GM12878 (cell line): ENCODE results near the gene DPH6. TPM values are rescaled to one million over a fixed set of nuclear protein-coding genes. Genes with fewer than 3 reads are reported as not detected.

ENCODE experiments used
- ATAC-seq: fragments of 200-7000 bp; cut with Tn5 transposase; 3 replicates; pipeline ENCODE4 v1.9.1; 2020; ENCODE audit warnings: mild to moderate bottlenecking, moderate library complexity
- BruUV-seq: library from RNA; stranded (reverse); fragments of 400-500 nt; replicated peaks from 2 replicates; lab custom pipeline; 2021; lab: Mats Ljungman, UMichigan
- CTCF ChIA-PET: fragments of 300-600 bp; sonication (Branson Sonifier 250); formaldehyde crosslinking; extraction: SDS; loops from one replicate; lab custom pipeline; 2021; ENCODE audit warnings: inconsistent platforms; lab: Yijun Ruan, JAX
- POLR2A ChIA-PET: fragments of 350-600 bp; formaldehyde crosslinking; extraction: SDS; loops from one replicate; lab custom pipeline; 2021; ENCODE audit warnings: inconsistent platforms; lab: Charles Lee
- RAD21 ChIA-PET: fragments of 300-600 bp; sonication (Branson Sonifier 250); formaldehyde crosslinking; loops from one replicate; lab custom pipeline; 2023; ENCODE audit warnings: antibody characterized with exemption; ENCODE audit not compliant: unreplicated experiment; lab: Charles Lee
- SMC1A ChIA-PET: fragments of 300-600 bp; sonication (Branson Sonifier 250); formaldehyde crosslinking; loops from one replicate; lab custom pipeline; 2023; ENCODE audit not compliant: unreplicated experiment, uncharacterized antibody; lab: Charles Lee
- DNase-seq: peaks from one replicate; pipeline ENCODE4 v3.0.0-alpha.2; 2011; ENCODE audit warnings: low read depth, low spot score
- FAIRE-seq: peaks from 3 replicates; lab custom pipeline; 2011; peaks lifted over from hg19 to GRCh38; lab: Jason Lieb, UNC
- H2AFZ ChIP-seq: 2 replicates; pipeline ENCODE4 v1.6.0; 2011; ENCODE audit warnings: low read depth, low read length, control low read depth; ENCODE audit not compliant: control insufficient read depth
- H3K27ac ChIP-seq: 2 replicates; pipeline ENCODE4 v1.5.1; 2011; ENCODE audit warnings: control low read depth; ENCODE audit not compliant: control insufficient read depth, insufficient read depth
- H3K27me3 ChIP-seq, 2 experiments: replicated peaks in 1 of 2; 2 replicates each; pipeline versions ENCODE4 v1.6.0 to v1.6.1; 2011; ENCODE audit warnings: low read length in 1 of 2; ENCODE audit not compliant: control insufficient read depth in 2 of 2, insufficient read depth in 2 of 2
- H3K36me3 ChIP-seq, 2 experiments: 2 replicates each; pipeline ENCODE4 v1.5.1; 2011; ENCODE audit warnings: low read length in 1 of 2; ENCODE audit not compliant: control insufficient read depth in 2 of 2, insufficient read depth in 2 of 2
- H3K4me1 ChIP-seq: 2 replicates; pipeline ENCODE4 v1.6.1; 2011; ENCODE audit warnings: mild to moderate bottlenecking, low read length, moderate library complexity, mixed read lengths; ENCODE audit not compliant: control insufficient read depth, insufficient read depth
- H3K4me2 ChIP-seq: 2 replicates; pipeline ENCODE4 v1.6.0; 2011; ENCODE audit warnings: control low read depth; ENCODE audit not compliant: control insufficient read depth, insufficient read depth
- H3K4me3 ChIP-seq: fragments of 200-600 bp; sonication (generic); 2 replicates; pipeline ENCODE4 v1.5.1; 2016
- H3K79me2 ChIP-seq: 2 replicates; pipeline ENCODE4 v1.6.0; 2011; ENCODE audit warnings: low read length; ENCODE audit not compliant: control insufficient read depth, insufficient read depth
- H3K9ac ChIP-seq: 2 replicates; pipeline ENCODE4 v1.8.0; 2011; ENCODE audit warnings: low read length, control low read depth, mixed read lengths; ENCODE audit not compliant: control insufficient read depth, insufficient read depth
- H3K9me3 ChIP-seq: replicated peaks from 3 replicates; pipeline ENCODE4 v1.5.1; 2011; ENCODE audit warnings: mild to moderate bottlenecking, low read length; ENCODE audit not compliant: control insufficient read depth, insufficient read depth
- H4K20me1 ChIP-seq: 2 replicates; pipeline ENCODE4 v1.6.0; 2011; ENCODE audit not compliant: control insufficient read depth, insufficient read depth
- CEBPB ChIP-seq, 2 experiments: fragments of 150-350 bp in 1 of 2; IDR thresholded peaks; 2 replicates each; pipeline ENCODE4 v1.6.1; 2012 to 2014; ENCODE audit warnings: low read depth in 2 of 2, low read length in 2 of 2, borderline replicate concordance in 1 of 2, inconsistent platforms in 1 of 2
- FOXM1 ChIP-seq: IDR thresholded peaks from 2 replicates; pipeline ENCODE4 v1.6.1; 2012; ENCODE audit warnings: low read depth, mild to moderate bottlenecking, inconsistent platforms, low read length, moderate library complexity
- GATAD2B ChIP-seq: fragments of 450-650 bp; conservative IDR thresholded peaks from 2 replicates; pipeline ENCODE4 v1.6.1; 2017; ENCODE audit warnings: low read depth, mild to moderate bottlenecking, moderate library complexity
- IRF4 ChIP-seq: IDR thresholded peaks from 2 replicates; pipeline ENCODE4 v1.6.1; 2011; ENCODE audit warnings: low read depth, low read length
- KDM1A ChIP-seq: fragments of 200-600 bp; sonication (generic); IDR thresholded peaks from 2 replicates; pipeline ENCODE4 v1.6.1; 2016; ENCODE audit warnings: borderline replicate concordance
- NFIC ChIP-seq: IDR thresholded peaks from 2 replicates; pipeline ENCODE4 v1.6.1; 2012; ENCODE audit warnings: low read depth, mild to moderate bottlenecking, inconsistent platforms, low read length, moderate library complexity
- NFXL1 ChIP-seq: fragments of 450-650 bp; IDR thresholded peaks from 2 replicates; pipeline ENCODE4 v1.6.1; 2017; ENCODE audit warnings: antibody characterized with exemption, mild to moderate bottlenecking, borderline replicate concordance
- RAD51 ChIP-seq: fragments of 450-650 bp; IDR thresholded peaks from 2 replicates; pipeline ENCODE4 v1.6.1; 2016; ENCODE audit warnings: moderate library complexity, mild to moderate bottlenecking, inconsistent platforms
- RUNX3 ChIP-seq: IDR thresholded peaks from 2 replicates; pipeline ENCODE4 v1.6.1; 2012; ENCODE audit warnings: low read length, inconsistent platforms
- SMAD5 ChIP-seq: IDR thresholded peaks from 2 replicates; pipeline ENCODE4 v1.6.1; 2016; ENCODE audit warnings: antibody characterized with exemption, low read depth
- SPI1 ChIP-seq: IDR thresholded peaks from 2 replicates; pipeline ENCODE4 v1.6.1; 2011; ENCODE audit warnings: low read depth, mild to moderate bottlenecking, low read length, moderate library complexity, borderline replicate concordance; ENCODE audit not compliant: insufficient read depth
- SREBF1 ChIP-seq: IDR thresholded peaks from 2 replicates; pipeline ENCODE4 v1.6.1; 2012; ENCODE audit warnings: mild to moderate bottlenecking, low read length
- TCF7 ChIP-seq: IDR thresholded peaks from 2 replicates; pipeline ENCODE4 v1.6.1; 2014; ENCODE audit warnings: antibody characterized with exemption, borderline replicate concordance
- ZBED1 ChIP-seq: IDR thresholded peaks from 2 replicates; pipeline ENCODE4 v1.6.1; 2016; ENCODE audit warnings: borderline replicate concordance
- ZZZ3 ChIP-seq: IDR thresholded peaks from 2 replicates; pipeline ENCODE4 v1.6.1; 2011; ENCODE audit warnings: low read depth; ENCODE audit not compliant: control insufficient read depth, insufficient read length
- WGBS: methylation state at CpG from one replicate; pipeline ENCODE4 v1.1.6; 2016; ENCODE audit warnings: low lambda C conversion rate; ENCODE audit not compliant: insufficient replicate concordance, insufficient coverage; ENCODE audit errors: missing lambda C conversion rate; 5-methylcytosine and 5-hydroxymethylcytosine counted together
- in situ Hi-C: fragments of 300-500 bp; cut with MboI; formaldehyde crosslinking; loops from 9 replicates; pipeline ENCODE4 v1.14.3; 2018; ENCODE audit warnings: mixed read lengths
- intact Hi-C: fragments of 100-400 bp; cut with micrococcal nuclease; formaldehyde crosslinking; loops from one replicate; pipeline ENCODE4 v1.14.2; 2022; ENCODE audit not compliant: unreplicated experiment
- polyA plus RNA-seq, 11 experiments: library from polyadenylated mRNA; depleted of rRNA in 4 of 11; unstranded in 6 of 11; stranded (reverse) in 5 of 11; fragments of >200 nt; fragmentation: Nextera tagmentation in 4 of 11; fragmentation: Illumina TruSeq in 1 of 11; extraction: Ambion mirVana in 4 of 11; extraction: Trizol in 1 of 11; gene quantifications; 1 replicate in 1 of 11; 2 replicates in 10 of 11; pipeline versions ENCODE4 v1.2.1 to v1.2.3, GENCODE V29; 2011 to 2016; ENCODE audit warnings: inconsistent platforms in 2 of 11, missing spikeins in 2 of 11, low read depth in 1 of 11
- total RNA-seq, 4 experiments: library from RNA; depleted of rRNA in 3 of 4; stranded (reverse); fragments of >200 nt in 3 of 4; fragmentation: Illumina TruSeq in 1 of 4; extraction: Trizol in 1 of 4; gene quantifications; 2 replicates each; pipeline versions ENCODE4 v1.2.1 to v1.2.3, GENCODE V29; 2013 to 2021

DPH6 gene
- total and polyA plus RNA-seq, 10 of the 15 experiments (the other 5 are each of a cell fraction or from before 2014, with no cell fraction given): 9.0 to 68.5 (median 17.1) TPM

- no peak for FAIRE-seq
These were observed 183.7 kb downstream of the DPH6 start for GRCh38 chr15:35362195-35362829.

GRCh38 chr15:35358824-35359223, 187.1 kb downstream of the DPH6 start:
- FAIRE-seq (no peak), DNase-seq (no peak), ATAC-seq (no peak)
- Histone ChIP-seq H3K9ac (no peak overlapping the region), H3K79me2 (no peaks in the 10 kb centered on the region), H3K4me1 (no peaks in the 10 kb centered on the region), H3K27ac (no peak overlapping the region), H3K4me2 (no peak overlapping the region), H3K36me3 (no peaks in the 10 kb centered on the region), H3K4me3 (no peak overlapping the region), H3K9me3 (no peaks in the 10 kb centered on the region; the same call in 2 of the 3 replicates)
- WGBS: 95% methylated on average over 4 of the region's 5 CpGs
- SMC1A ChIA-PET: no interaction called here
- CTCF ChIA-PET: no interaction called here
- in situ Hi-C loops (no loop called here), intact Hi-C loops (no loop called here)
- RAD21 ChIA-PET: no interaction called here
- BruUV-seq: no TSS peak
- POLR2A ChIA-PET: no interaction called here
- TF ChIP-seq SREBF1 (no peak), NFIC (no peak), KDM1A (no peak), NFXL1 (no peak), CEBPB (IDR thresholded peaks at IDR 0.05; ENCODE audit: borderline replicate concordance in 1 of 2, low read depth in 2 of 2, low read length in 2 of 2) (no peak), SPI1 (no peak), ZBED1 (no peak), IRF4 (no peak), RAD51 (no peak), RUNX3 (no peak), FOXM1 (no peak)
- TF ChIP-seq, all 136 proteins: peak for 0
- no peaks in the 10 kb centered on the region for H3K27me3 ChIP-seq
- H2AFZ ChIP-seq: no peak overlapping the region
- no peaks in the 10 kb centered on the region for H4K20me1 ChIP-seq

More at GRCh38 chr15:35362195-35362829, 183.7 kb downstream of the DPH6 start:
- ChIA-PET SMC1A (no interaction called here), RAD21 (no interaction called here), POLR2A (no interaction called here), CTCF (no interaction called here)
- Histone ChIP-seq H3K9ac (no peak overlapping the region), H3K27ac (no peak overlapping the region), H3K79me2 (no peaks in the 10 kb centered on the region), H3K9me3 (no peaks in the 10 kb centered on the region; the same call in 2 of the 3 replicates), H3K27me3 (no peaks in the 10 kb centered on the region), H3K4me3 (no peak overlapping the region), H3K36me3 (no peaks in the 10 kb centered on the region), H3K4me1 (no peaks in the 10 kb centered on the region), H2AFZ (no peak overlapping the region), H3K4me2 (no peak overlapping the region), H4K20me1 (no peaks in the 10 kb centered on the region)
- intact Hi-C loops (no loop called here), in situ Hi-C loops (no loop called here)
- no peak for ATAC-seq
- no peak for TF ChIP-seq ZZZ3
- TF ChIP-seq SMAD5: no peak
- no peak for TF ChIP-seq GATAD2B
- no peak for TF ChIP-seq TCF7
- no TSS peak for BruUV-seq
- no peak for DNase-seq
